K562 (cell line): ENCODE measurements around the gene ISYNA1. TPM values are rescaled to one million over a fixed set of nuclear protein-coding genes. Genes with fewer than 3 reads are reported as not detected.

Experiments
- ATAC-seq: fragments of 200-7000 bp; cut with Tn5 transposase; 3 replicates; pipeline ENCODE4 v1.9.1; 2020; ENCODE audit warnings: moderate library complexity
- BruUV-seq: library from RNA; stranded (reverse); fragments of 400-500 nt; replicated peaks from 2 replicates; lab custom pipeline; 2021; lab: Mats Ljungman, UMichigan
- CTCF ChIA-PET: fragments of 300-600 bp; formaldehyde crosslinking; extraction: SDS; loops from one replicate; lab custom pipeline; 2021; ENCODE audit warnings: low intra/inter-chr PET ratio; lab: Yijun Ruan, JAX
- POLR2A ChIA-PET: fragments of 300-600, 350-650 bp; sonication (Branson Sonifier 250); formaldehyde crosslinking; extraction: SDS; loops from one replicate; lab custom pipeline; 2021; ENCODE audit warnings: antibody characterized with exemption, inconsistent platforms; lab: Yijun Ruan, JAX
- DNase-seq, 4 experiments: peaks; one replicate each; pipeline versions ENCODE4 v3.0.0 to v3.0.0-alpha.2; 2011 to 2018; ENCODE audit warnings: low spot score in 3 of 4, mixed read lengths in 3 of 4; ENCODE audit errors: extremely low read depth in 1 of 4
- FAIRE-seq: peaks from 2 replicates; lab custom pipeline; 2011; peaks lifted over from hg19 to GRCh38; lab: Jason Lieb, UNC
- H2AFZ ChIP-seq: 2 replicates; pipeline ENCODE4 v1.6.0; 2011; ENCODE audit warnings: low read depth, low read length, control low read depth, inconsistent platforms
- H3K27ac ChIP-seq: fragments of 200-600 bp; 3 replicates; pipeline ENCODE4 v1.8.0; 2011; ENCODE audit warnings: low read depth, mild to moderate bottlenecking, control low read depth, inconsistent platforms, low read length, moderate library complexity, mixed read lengths; ENCODE audit errors: extremely low read depth
- H3K27me3 ChIP-seq, 2 experiments: fragments of 300-600 bp in 1 of 2; 2 replicates in 1 of 2; 3 replicates in 1 of 2; pipeline versions ENCODE4 v1.6.0 to v1.8.0; 2011; ENCODE audit warnings: inconsistent platforms in 2 of 2, low read length in 2 of 2, mild to moderate bottlenecking in 1 of 2, mixed read lengths in 1 of 2, moderate library complexity in 1 of 2; ENCODE audit not compliant: control insufficient read depth in 2 of 2, insufficient read depth in 2 of 2
- H3K36me3 ChIP-seq: fragments of 300-600 bp; 3 replicates; pipeline ENCODE4 v1.8.0; 2011; ENCODE audit warnings: mild to moderate bottlenecking, low read length, inconsistent platforms; ENCODE audit not compliant: control insufficient read depth, insufficient read depth
- H3K4me1 ChIP-seq, 2 experiments: fragments of 200-600 bp in 1 of 2; replicated peaks in 1 of 2; 2 replicates in 1 of 2; 3 replicates in 1 of 2; pipeline versions ENCODE4 v1.5.1 to v1.8.0; 2011; ENCODE audit warnings: inconsistent platforms in 2 of 2, low read length in 2 of 2, mild to moderate bottlenecking in 1 of 2, mixed read lengths in 1 of 2, moderate library complexity in 1 of 2; ENCODE audit not compliant: control insufficient read depth in 2 of 2, insufficient read depth in 2 of 2
- H3K4me2 ChIP-seq: 2 replicates; pipeline ENCODE4 v1.6.1; 2011; ENCODE audit warnings: low read length, control low read depth, inconsistent platforms, mixed read lengths; ENCODE audit not compliant: insufficient read depth
- H3K4me3 ChIP-seq: fragments of 200-600 bp; sonication (generic), shearing (Covaris generic); 2 replicates; pipeline ENCODE4 v1.5.1; 2016; ENCODE audit warnings: control low read depth, inconsistent platforms
- H3K79me2 ChIP-seq: fragments of 200-600 bp; 3 replicates; pipeline ENCODE4 v1.8.0; 2011; ENCODE audit warnings: low read length, inconsistent platforms; ENCODE audit not compliant: control insufficient read depth, insufficient read depth
- H3K9ac ChIP-seq, 2 experiments: 2 replicates each; pipeline versions ENCODE4 v1.6.0 to v1.6.1; 2011; ENCODE audit warnings: low read depth in 2 of 2, low read length in 2 of 2, control low read depth in 1 of 2, inconsistent platforms in 1 of 2, mild to moderate bottlenecking in 1 of 2, mixed read lengths in 1 of 2; ENCODE audit not compliant: insufficient read depth in 1 of 2
- H3K9me1 ChIP-seq: one replicate; pipeline ENCODE4 v1.6.0; 2011; ENCODE audit warnings: inconsistent platforms, mild to moderate bottlenecking, low read length, moderate library complexity; ENCODE audit not compliant: control insufficient read depth, insufficient read depth
- H3K9me3 ChIP-seq: replicated peaks from 2 replicates; pipeline ENCODE4 v1.5.1; 2011; ENCODE audit warnings: low read depth, low read length, inconsistent platforms; ENCODE audit not compliant: control insufficient read depth, insufficient read depth
- H4K20me1 ChIP-seq: replicated peaks from 2 replicates; pipeline ENCODE4 v1.6.1; 2011; ENCODE audit warnings: low read length, inconsistent platforms, mixed read lengths; ENCODE audit not compliant: control insufficient read depth, insufficient read depth
- ARHGAP35 ChIP-seq: fragments of 450-650 bp; IDR thresholded peaks from 2 replicates; pipeline ENCODE4 v1.6.1; 2018; ENCODE audit not compliant: partially characterized antibody
- ARNT ChIP-seq, 2 experiments: fragments of 450-650 bp; IDR thresholded peaks; 2 replicates each; pipeline ENCODE4 v1.6.1; 2016; ENCODE audit warnings: mild to moderate bottlenecking in 1 of 2
- CHD2 ChIP-seq: IDR thresholded peaks from 2 replicates; pipeline ENCODE4 v1.6.1; 2011; ENCODE audit warnings: low read depth, low read length
- EGR1 ChIP-seq: fragments of 450-650 bp; conservative IDR thresholded peaks from 2 replicates; pipeline ENCODE4 v1.6.1; 2017; ENCODE audit warnings: mild to moderate bottlenecking
- MAFK ChIP-seq: IDR thresholded peaks from 2 replicates; pipeline ENCODE4 v1.6.1; 2011; ENCODE audit warnings: low read length, improper control_type of control experiment
- MTA3 ChIP-seq: fragments of 450-650 bp; formaldehyde crosslinking; IDR thresholded peaks from 2 replicates; pipeline ENCODE4 v1.6.1; 2017; ENCODE audit warnings: mild to moderate bottlenecking, borderline replicate concordance
- NCOA2 ChIP-seq, 2 experiments: fragments of 450-650 bp; IDR thresholded peaks; 2 replicates each; pipeline ENCODE4 v1.6.1; 2018; ENCODE audit warnings: mild to moderate bottlenecking in 2 of 2, moderate library complexity in 1 of 2; ENCODE audit not compliant: partially characterized antibody in 2 of 2
- NFIC ChIP-seq: fragments of 450-650 bp; IDR thresholded peaks from 2 replicates; pipeline ENCODE4 v1.6.1; 2017; ENCODE audit warnings: mild to moderate bottlenecking, inconsistent platforms
- NKRF ChIP-seq: fragments of 450-650 bp; IDR thresholded peaks from 2 replicates; pipeline ENCODE4 v1.6.1; 2016; ENCODE audit warnings: borderline replicate concordance
- RREB1 ChIP-seq: fragments of 250-450 bp; sonication (Bioruptor Pico); IDR thresholded peaks from 2 replicates; pipeline ENCODE4 v1.4.0; 2020
- SMAD1 ChIP-seq: fragments of 150-350 bp; IDR thresholded peaks from 2 replicates; pipeline ENCODE4 v1.6.1; 2014; ENCODE audit warnings: low read length, low read depth; ENCODE audit not compliant: partially characterized antibody
- SMARCA5 ChIP-seq: fragments of 450-650 bp; IDR thresholded peaks from 2 replicates; pipeline ENCODE4 v1.6.1; 2016
- TAF15 ChIP-seq: fragments of 200-400 bp; formaldehyde crosslinking; IDR thresholded peaks from 2 replicates; pipeline ENCODE4 v1.6.1; 2017; ENCODE audit warnings: mild to moderate bottlenecking, low read depth, low read length, moderate library complexity
- TOE1 ChIP-seq, 2 experiments: fragments of 450-650 bp in 1 of 2; sonication (generic) in 1 of 2; formaldehyde crosslinking in 1 of 2; IDR thresholded peaks; 2 replicates each; pipeline versions ENCODE4 v1.7.1 to v1.8.0; 2016 to 2022; ENCODE audit warnings: borderline replicate concordance in 2 of 2, mild to moderate bottlenecking in 2 of 2, antibody characterized with exemption in 1 of 2, inconsistent platforms in 1 of 2, low read depth in 1 of 2, missing genetic modification reagents in 1 of 2, moderate library complexity in 1 of 2
- ZKSCAN3 ChIP-seq: fragments of 250-450 bp; sonication (Bioruptor Pico); IDR thresholded peaks from 2 replicates; pipeline ENCODE4 v1.4.0; 2020
- ZNF408 ChIP-seq: fragments of 250-450 bp; sonication (Bioruptor Pico); IDR thresholded peaks from 2 replicates; pipeline ENCODE4 v1.4.0; 2020; ENCODE audit warnings: low read depth, mild to moderate bottlenecking, moderate library complexity
- ZNF41 ChIP-seq: fragments of 250-450 bp; sonication (Bioruptor Pico); conservative IDR thresholded peaks from 2 replicates; pipeline ENCODE4 v1.4.0; 2020; ENCODE audit warnings: mild to moderate bottlenecking
- WGBS: fragments of 100-300 bp; shearing (Covaris generic); methylation state at CpG from one replicate; pipeline ENCODE4 v1.1.6; 2016; ENCODE audit warnings: low coverage, mixed read lengths; ENCODE audit not compliant: insufficient coverage; ENCODE audit errors: missing lambda C conversion rate; 5-methylcytosine and 5-hydroxymethylcytosine counted together
- in situ Hi-C: fragments of 300-500 bp; cut with MboI; formaldehyde crosslinking; loops from 4 replicates; pipeline ENCODE4 v1.15.0; 2018; ENCODE audit warnings: inconsistent platforms, mixed read lengths
- intact Hi-C: fragments of 100-400 bp; cut with micrococcal nuclease; formaldehyde crosslinking; loops from 2 replicates; pipeline ENCODE4 v1.14.2; 2022
- polyA plus RNA-seq, 8 experiments: library from polyadenylated mRNA; depleted of rRNA in 4 of 8; stranded (reverse) in 5 of 8; unstranded in 3 of 8; fragments of >200 nt; fragmentation: Nextera tagmentation in 2 of 8; fragmentation: Illumina TruSeq in 1 of 8; extraction: Ambion mirVana in 2 of 8; extraction: Trizol in 1 of 8; gene quantifications; 2 replicates each; pipeline versions ENCODE4 v1.2.1 to v1.2.3, GENCODE V29; 2011 to 2014; ENCODE audit warnings: inconsistent platforms in 1 of 8, missing spikeins in 1 of 8
- total RNA-seq, 7 experiments: library from RNA; depleted of rRNA in 6 of 7; stranded (reverse); fragments of >200 nt in 6 of 7; fragmentation: Illumina TruSeq in 2 of 7; extraction: Trizol in 2 of 7; gene quantifications; 2 replicates each; pipeline versions ENCODE4 v1.2.1 to v1.2.3, GENCODE V29; 2011 to 2021; ENCODE audit warnings: low replicate concordance in 1 of 7

Gene ISYNA1
- total and polyA plus RNA-seq, 9 of the 15 experiments (the other 6 are each of a cell fraction or from before 2014, with no cell fraction given), result 21.8 to 460 (median 93.2) TPM

- intact Hi-C loops, result loop anchor here (5.0 kb wide), 1 partner anchor 209 kb away; no protein-coding TSS in a partner anchor
- TF ChIP-seq RREB1 (CRISPR knock-in tag) (no peak), CHD2 (no peak), SMAD1 (no peak), TAF15 (no peak), NFIC (0 out of 2 replicates have a peak, but pooled peaks have one; percentile 5), MAFK (no peak), MTA3 (no peak), SMARCA5 (peak; percentile 59; the same call in 1 of the 2 replicates), EGR1 (peak; percentile 30), NKRF (peak; percentile 52), ZNF408 (CRISPR knock-in tag) (no peak), ARHGAP35 (peak; percentile 37), NCOA2 (IDR thresholded peaks at IDR 0.05; ENCODE audit: partially characterized antibody in 2 of 2) (no peak), ARNT (IDR thresholded peaks at IDR 0.05) (peak in 1 of 2 experiments; percentile 32; a peak in 1 of 4 replicates), TOE1 (IDR thresholded peaks at IDR 0.05; ENCODE audit: borderline replicate concordance) (no peak), TOE1 (CRISPR knock-in tag; IDR thresholded peaks at IDR 0.05; ENCODE audit: borderline replicate concordance, low read depth) (no peak), ZKSCAN3 (CRISPR knock-in tag) (no peak), ZNF41 (CRISPR knock-in tag) (no peak)
Measured at GRCh38 chr19:18467978-18468377, 30.0 kb upstream of the ISYNA1 start.

More at GRCh38 chr19:18467978-18468377, 30.0 kb upstream of the ISYNA1 start:
- POLR2A ChIA-PET, result no interaction called here
- no TSS peak for BruUV-seq
- DNase-seq, result no peak
- H3K9me1 ChIP-seq, result peaks cover 20% of the 10 kb centered on the region
- peaks cover 6 to 62% of the 10 kb centered on the region in 2 experiments; a peak in 4 of 5 replicates for H3K4me1 ChIP-seq
- no peak overlapping the region for H3K9ac ChIP-seq
- FAIRE-seq, result peak; percentile 40
- no peak for ATAC-seq
- in situ Hi-C loops, result loop anchor here (5.0 kb wide), 1 partner anchor 209 kb away; no protein-coding TSS in a partner anchor
- H3K27ac ChIP-seq, result no peak overlapping the region
- 87% methylated on average over 3 of the region's 3 CpGs for WGBS
- H3K27me3 ChIP-seq, result no peaks in the 10 kb centered on the region
- H3K4me3 ChIP-seq, result no peak overlapping the region
- peaks cover 38% of the 10 kb centered on the region for H4K20me1 ChIP-seq
- peaks cover 46% of the 10 kb centered on the region; the same call in 2 of the 3 replicates for H3K36me3 ChIP-seq
- CTCF ChIA-PET, result no interaction called here
- H3K9me3 ChIP-seq, result no peaks in the 10 kb centered on the region
- no peak overlapping the region for H3K4me2 ChIP-seq
- no peak overlapping the region for H2AFZ ChIP-seq
- peaks cover 29% of the 10 kb centered on the region for H3K79me2 ChIP-seq
